ENCODE measurements around the gene RARA.
A peak's percentile ranks its signal among the peaks of the same experiment; 100 is the strongest.

Gene RARA

GRCh38 chr17:40337351-40337750, 28.4 kb downstream of the RARA start:
- no peak for DNase-seq (ENCODE audit: low read depth)
- no peak for TF ChIP-seq CTCF (IDR thresholded peaks at IDR 0.05; ENCODE audit: insufficient read depth, low read depth, low read length, missing control alignments)
- no peak overlapping the region for H3K4me3 ChIP-seq (ENCODE audit: low read depth, low read length)

DNA sequence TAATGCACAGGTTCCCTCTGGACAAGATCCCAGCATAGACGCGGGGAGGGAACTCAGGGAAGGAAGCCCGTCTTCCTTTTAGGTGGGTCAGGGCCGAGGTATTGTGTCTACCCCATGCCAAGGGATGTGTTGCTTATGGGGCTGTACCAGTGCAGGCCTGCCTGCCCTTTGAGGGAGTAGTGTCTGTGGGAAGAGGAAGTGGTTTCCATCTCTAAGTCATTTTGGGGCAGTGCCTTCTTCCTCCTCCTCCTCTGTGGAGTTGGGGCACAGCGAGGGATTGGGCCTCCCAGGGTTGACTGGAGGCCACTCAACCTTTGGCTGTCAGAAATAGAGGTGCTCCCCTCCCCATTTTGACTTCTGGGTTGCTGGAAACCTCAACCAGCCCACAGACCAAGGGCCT, 29.1 kb downstream of the RARA start:
- no peak for TF ChIP-seq CTCF (IDR thresholded peaks at IDR 0.05; ENCODE audit: insufficient read depth, low read depth, low read length, missing control alignments)
- no peak for DNase-seq (ENCODE audit: low read depth)
- no peak overlapping the region for H3K4me3 ChIP-seq (ENCODE audit: low read depth, low read length)

- TF ChIP-seq CTCF (IDR thresholded peaks at IDR 0.05; ENCODE audit: insufficient read depth, low read depth, low read length, missing control alignments): no peak
- H3K4me3 ChIP-seq (ENCODE audit: low read depth, low read length): no peak overlapping the region
- no peak for DNase-seq (ENCODE audit: low read depth)
Observed at GRCh38 chr17:40338941-40339649, 30.1 kb downstream of the RARA start.

- DNase-seq (ENCODE audit: low read depth): no peak
- H3K4me3 ChIP-seq (ENCODE audit: low read depth, low read length): peak overlapping the region; percentile 48
- no peak for TF ChIP-seq CTCF (IDR thresholded peaks at IDR 0.05; ENCODE audit: insufficient read depth, low read depth, low read length, missing control alignments)
Observed at GRCh38 chr17:40340327-40340726, 31.3 kb downstream of the RARA start.

GRCh38 chr17:40340880-40341807, 32.2 kb downstream of the RARA start:
- TF ChIP-seq CTCF (IDR thresholded peaks at IDR 0.05; ENCODE audit: insufficient read depth, low read depth, low read length, missing control alignments): peak; percentile 29
- H3K4me3 ChIP-seq (ENCODE audit: low read depth, low read length): peak overlapping the region; percentile 48
- peak; percentile 88 for DNase-seq (ENCODE audit: low read depth)

- TF ChIP-seq CTCF (IDR thresholded peaks at IDR 0.05; ENCODE audit: insufficient read depth, low read depth, low read length, missing control alignments): no peak
- H3K4me3 ChIP-seq (ENCODE audit: low read depth, low read length): peak overlapping the region; percentile 48; the same call in 1 of the 2 replicates
- no peak for DNase-seq (ENCODE audit: low read depth)
Observed at GRCh38 chr17:40341808-40342503, 33.0 kb downstream of the RARA start.

Measured in GM12865 (cell line).